MCF 10A (cell line): Measurements from ENCODE around the gene RPS19BP1. TPM values are rescaled to one million over a fixed set of nuclear protein-coding genes. Genes with fewer than 3 reads are reported as not detected.

Experiments used
- BruUV-seq: library from RNA; stranded (reverse); fragments of 400-500 nt; replicated peaks from 2 replicates; lab custom pipeline; 2021; lab: Mats Ljungman, UMichigan
- CTCF ChIA-PET: fragments of 300-600 bp; sonication (Branson Sonifier 250); formaldehyde crosslinking; extraction: SDS; loops from one replicate; lab custom pipeline; 2021; ENCODE audit warnings: antibody characterized with exemption, inconsistent platforms; lab: Yijun Ruan, JAX
- POLR2A ChIA-PET: fragments of 300-600, 350-650 bp; sonication (Branson Sonifier 250); formaldehyde crosslinking; extraction: SDS; loops from one replicate; lab custom pipeline; 2020; ENCODE audit warnings: antibody characterized with exemption, inconsistent platforms; lab: Yijun Ruan, JAX
- DNase-seq: peaks from one replicate; pipeline ENCODE4 v3.0.0-alpha.2; 2018; ENCODE audit not compliant: unreplicated experiment
- H3K27ac Mint-ChIP-seq: one replicate; pipeline ENCODE4 v1.8.0; 2022; ENCODE audit warnings: mild to moderate bottlenecking, low read depth, mixed read lengths; ENCODE audit not compliant: unreplicated experiment
- H3K27me3 Mint-ChIP-seq: one replicate; pipeline ENCODE4 v1.8.0; 2022; ENCODE audit warnings: mixed read lengths; ENCODE audit not compliant: insufficient read depth, unreplicated experiment
- H3K36me3 Mint-ChIP-seq: one replicate; pipeline ENCODE4 v1.8.0; 2022; ENCODE audit warnings: mild to moderate bottlenecking, moderate library complexity, mixed read lengths; ENCODE audit not compliant: insufficient read depth, unreplicated experiment
- H3K4me1 Mint-ChIP-seq: one replicate; pipeline ENCODE4 v1.8.0; 2022; ENCODE audit warnings: mixed read lengths; ENCODE audit not compliant: insufficient read depth, unreplicated experiment
- H3K4me3 Mint-ChIP-seq: one replicate; pipeline ENCODE4 v1.8.0; 2022; ENCODE audit warnings: mild to moderate bottlenecking, moderate library complexity, mixed read lengths; ENCODE audit not compliant: unreplicated experiment
- H3K9me3 Mint-ChIP-seq: one replicate; pipeline ENCODE4 v1.8.0; 2022; ENCODE audit warnings: mixed read lengths; ENCODE audit not compliant: unreplicated experiment
- CTCF ChIP-seq: fragments of 200-600 bp; IDR thresholded peaks from one replicate; pipeline ENCODE4 v1.8.0; 2022; ENCODE audit warnings: antibody characterized with exemption, mild to moderate bottlenecking; ENCODE audit not compliant: unreplicated experiment
- intact Hi-C: fragments of 100-400 bp; cut with micrococcal nuclease; formaldehyde crosslinking; loops from 2 replicates; pipeline ENCODE4 v1.14.1; 2022
- total RNA-seq: library from RNA; stranded (reverse); gene quantifications from 2 replicates; pipeline ENCODE4 v1.2.3, GENCODE V29; 2022

RPS19BP1 gene
- total RNA-seq, 1 experiment from 2014 or later: 104 TPM

- DNase-seq: no peak
- ChIA-PET CTCF (no interaction called here), POLR2A (no interaction called here)
- no TSS peak for BruUV-seq
- TF ChIP-seq CTCF: no peak
- no peaks in the 10 kb centered on the region for H3K27me3 Mint-ChIP-seq
- no peak overlapping the region for H3K27ac Mint-ChIP-seq
- H3K36me3 Mint-ChIP-seq: no peaks in the 10 kb centered on the region
- peaks cover 8% of the 10 kb centered on the region for H3K9me3 Mint-ChIP-seq
- peaks cover 8% of the 10 kb centered on the region for H3K4me1 Mint-ChIP-seq
- no peak overlapping the region for H3K4me3 Mint-ChIP-seq
- intact Hi-C loops: no loop called here
Measured at GRCh38 chr22:39570226-39570625, 37.7 kb upstream of the RPS19BP1 start.

- POLR2A ChIA-PET: no interaction called here
- intact Hi-C loops: no loop called here
- H3K9me3 Mint-ChIP-seq: peaks cover 10% of the 10 kb centered on the region
- H3K36me3 Mint-ChIP-seq: no peaks in the 10 kb centered on the region
- no peak for DNase-seq
- no peak overlapping the region for H3K4me3 Mint-ChIP-seq
- no TSS peak for BruUV-seq
- no peak for TF ChIP-seq CTCF
- no peaks in the 10 kb centered on the region for H3K27me3 Mint-ChIP-seq
- H3K4me1 Mint-ChIP-seq: no peaks in the 10 kb centered on the region
- CTCF ChIA-PET: no interaction called here
- H3K27ac Mint-ChIP-seq: no peak overlapping the region
Measured at GRCh38 chr22:39569066-39569465, 36.5 kb upstream of the RPS19BP1 start.

GRCh38 chr22:39568278-39568981 lies 35.9 kb upstream of the RPS19BP1 start:
- no peak overlapping the region for H3K27ac Mint-ChIP-seq
- BruUV-seq: no TSS peak
- intact Hi-C loops: no loop called here
- H3K4me1 Mint-ChIP-seq: no peaks in the 10 kb centered on the region
- peaks cover 10% of the 10 kb centered on the region for H3K9me3 Mint-ChIP-seq
- POLR2A ChIA-PET: no interaction called here
- CTCF ChIA-PET: no interaction called here
- H3K4me3 Mint-ChIP-seq: no peak overlapping the region
- no peaks in the 10 kb centered on the region for H3K27me3 Mint-ChIP-seq
- H3K36me3 Mint-ChIP-seq: no peaks in the 10 kb centered on the region
- no peak for DNase-seq
- no peak for TF ChIP-seq CTCF

GRCh38 chr22:39567135-39567946 lies 34.8 kb upstream of the RPS19BP1 start:
- peaks cover 10% of the 10 kb centered on the region for H3K9me3 Mint-ChIP-seq
- ChIA-PET POLR2A (no interaction called here), CTCF (interaction anchor here (0.6 kb wide), 2 partner anchors 489 to 539 kb away, joined by 3 to 4 read pairs; no protein-coding TSS in a partner anchor)
- TF ChIP-seq CTCF: no peak
- no TSS peak for BruUV-seq
- H3K4me3 Mint-ChIP-seq: no peak overlapping the region
- intact Hi-C loops: no loop called here
- no peak overlapping the region for H3K27ac Mint-ChIP-seq
- peak; percentile 31 for DNase-seq
- H3K27me3 Mint-ChIP-seq: no peaks in the 10 kb centered on the region
- no peaks in the 10 kb centered on the region for H3K36me3 Mint-ChIP-seq
- no peaks in the 10 kb centered on the region for H3K4me1 Mint-ChIP-seq
